H9 (cell line): ENCODE results near the gene INSRR. TPM values are rescaled to one million over a fixed set of nuclear protein-coding genes. Genes with fewer than 3 reads are reported as not detected.

Source experiments
- DNase-seq: peaks from one replicate; pipeline ENCODE4 v3.0.0-alpha.2; 2017
- H2AFZ ChIP-seq: one replicate; pipeline ENCODE4 v1.6.1; 2013; ENCODE audit warnings: mild to moderate bottlenecking, low read length, control low read depth, moderate library complexity
- H2AK5ac ChIP-seq: 2 replicates; pipeline ENCODE4 v1.6.1; 2013; ENCODE audit warnings: low read length, control low read depth, mixed read lengths; ENCODE audit not compliant: insufficient read length
- H2BK120ac ChIP-seq: one replicate; pipeline ENCODE4 v1.6.1; 2013; ENCODE audit warnings: low read depth, mild to moderate bottlenecking, low read length, control low read depth, inconsistent platforms; ENCODE audit not compliant: poor library complexity, severe bottlenecking
- H2BK12ac ChIP-seq: 2 replicates; pipeline ENCODE4 v1.6.1; 2013; ENCODE audit warnings: low read length, control low read depth, mixed read lengths, low read depth; ENCODE audit not compliant: insufficient read length
- H2BK15ac ChIP-seq: 2 replicates; pipeline ENCODE4 v1.6.1; 2013; ENCODE audit warnings: low read depth, low read length, control low read depth
- H2BK20ac ChIP-seq: one replicate; pipeline ENCODE4 v1.6.1; 2013; ENCODE audit warnings: low read depth, mild to moderate bottlenecking, low read length, control low read depth, inconsistent platforms; ENCODE audit not compliant: poor library complexity, severe bottlenecking
- H2BK5ac ChIP-seq: 2 replicates; pipeline ENCODE4 v1.6.1; 2013; ENCODE audit warnings: low read length, control low read depth, mixed read lengths; ENCODE audit not compliant: insufficient read length
- H3K14ac ChIP-seq: 2 replicates; pipeline ENCODE4 v1.6.1; 2013; ENCODE audit warnings: low read length, control low read depth; ENCODE audit not compliant: insufficient read depth
- H3K18ac ChIP-seq: 2 replicates; pipeline ENCODE4 v1.6.1; 2013; ENCODE audit warnings: low read depth, mild to moderate bottlenecking, mixed read lengths, low read length, control low read depth; ENCODE audit not compliant: insufficient read length
- H3K23ac ChIP-seq: 2 replicates; pipeline ENCODE4 v1.6.1; 2013; ENCODE audit warnings: low read length, control low read depth, mixed read lengths, low read depth; ENCODE audit not compliant: insufficient read length
- H3K23me2 ChIP-seq: 2 replicates; pipeline ENCODE4 v1.6.1; 2013; ENCODE audit warnings: low read depth, mild to moderate bottlenecking, mixed read lengths, low read length, control low read depth; ENCODE audit not compliant: insufficient read length, poor library complexity, severe bottlenecking
- H3K27ac ChIP-seq: 2 replicates; pipeline ENCODE4 v1.5.1; 2013; ENCODE audit warnings: low read length, control low read depth, mixed read lengths, low read depth; ENCODE audit not compliant: insufficient read length
- H3K27me3 ChIP-seq: 2 replicates; pipeline ENCODE4 v1.6.1; 2013; ENCODE audit warnings: low read length, control low read depth, inconsistent platforms; ENCODE audit not compliant: insufficient read depth
- H3K4ac ChIP-seq: 2 replicates; pipeline ENCODE4 v1.6.1; 2013; ENCODE audit warnings: low read depth, mild to moderate bottlenecking, control low read depth, inconsistent platforms, low read length, moderate library complexity
- H3K4me1 ChIP-seq: 2 replicates; pipeline ENCODE4 v1.6.1; 2013; ENCODE audit warnings: low read length, control low read depth, inconsistent platforms; ENCODE audit not compliant: insufficient read depth
- H3K4me2 ChIP-seq: 2 replicates; pipeline ENCODE4 v1.6.1; 2013; ENCODE audit warnings: low read length, control low read depth, mixed read lengths; ENCODE audit not compliant: insufficient read length, insufficient read depth
- H3K56ac ChIP-seq: 2 replicates; pipeline ENCODE4 v1.6.1; 2013; ENCODE audit warnings: low read depth, mild to moderate bottlenecking, mixed read lengths, low read length, control low read depth; ENCODE audit not compliant: insufficient read length
- H3K79me1 ChIP-seq: 2 replicates; pipeline ENCODE4 v1.6.1; 2013; ENCODE audit warnings: low read depth, mild to moderate bottlenecking, moderate library complexity, low read length, control low read depth, inconsistent platforms; ENCODE audit not compliant: insufficient read depth, poor library complexity, severe bottlenecking
- H3K79me2 ChIP-seq: 2 replicates; pipeline ENCODE4 v1.6.1; 2013; ENCODE audit warnings: low read length, control low read depth, inconsistent platforms; ENCODE audit not compliant: insufficient read depth
- H3K9ac ChIP-seq: 2 replicates; pipeline ENCODE4 v1.6.1; 2013; ENCODE audit warnings: low read length, control low read depth, mixed read lengths; ENCODE audit not compliant: insufficient read length; ENCODE audit errors: extremely low read depth
- H3K9me3 ChIP-seq: one replicate; pipeline ENCODE4 v1.6.1; 2013; ENCODE audit warnings: low read depth, low read length, inconsistent platforms; ENCODE audit not compliant: control insufficient read depth
- H3T11ph ChIP-seq: one replicate; pipeline ENCODE4 v1.6.1; 2013; ENCODE audit warnings: mild to moderate bottlenecking, low read length, control low read depth, inconsistent platforms
- H4K20me1 ChIP-seq: one replicate; pipeline ENCODE4 v1.6.1; 2013; ENCODE audit not compliant: control insufficient read depth, insufficient read length, insufficient read depth
- H4K5ac ChIP-seq: 2 replicates; pipeline ENCODE4 v1.6.1; 2013; ENCODE audit warnings: low read depth, mild to moderate bottlenecking, mixed read lengths, low read length, control low read depth; ENCODE audit not compliant: insufficient read length
- H4K8ac ChIP-seq: replicated peaks from 2 replicates; pipeline ENCODE4 v1.6.1; 2013; ENCODE audit warnings: low read length, control low read depth, mixed read lengths, low read depth; ENCODE audit not compliant: insufficient read length
- H4K91ac ChIP-seq: 2 replicates; pipeline ENCODE4 v1.6.1; 2013; ENCODE audit warnings: low read depth, mild to moderate bottlenecking, moderate library complexity, mixed read lengths, low read length, control low read depth; ENCODE audit not compliant: insufficient read length
- H3K27ac Mint-ChIP-seq, 3 experiments: 2 replicates in 2 of 3; 3 replicates in 1 of 3; pipeline ENCODE4 v1.8.0; 2020 to 2021; ENCODE audit warnings: mixed read lengths in 3 of 3, mild to moderate bottlenecking in 1 of 3, moderate library complexity in 1 of 3
- H3K27me3 Mint-ChIP-seq: 2 replicates; pipeline ENCODE4 v1.8.0; 2021; ENCODE audit warnings: low read depth, mild to moderate bottlenecking, moderate library complexity, mixed read lengths
- H3K36me3 Mint-ChIP-seq, 3 experiments: 2 replicates in 2 of 3; 3 replicates in 1 of 3; pipeline ENCODE4 v1.8.0; 2020 to 2021; ENCODE audit warnings: low read depth in 3 of 3, mixed read lengths in 3 of 3; ENCODE audit not compliant: insufficient read depth in 1 of 3
- H3K4me1 Mint-ChIP-seq, 2 experiments: 2 replicates each; pipeline ENCODE4 v1.8.0; 2020; ENCODE audit warnings: mixed read lengths in 2 of 2
- H3K4me3 Mint-ChIP-seq, 2 experiments: 2 replicates in 1 of 2; 3 replicates in 1 of 2; pipeline ENCODE4 v1.8.0; 2020 to 2021; ENCODE audit warnings: mild to moderate bottlenecking in 2 of 2, mixed read lengths in 2 of 2, moderate library complexity in 1 of 2
- H3K9me3 Mint-ChIP-seq, 2 experiments: 2 replicates in 1 of 2; 3 replicates in 1 of 2; pipeline ENCODE4 v1.8.0; 2020; ENCODE audit warnings: mild to moderate bottlenecking in 2 of 2, mixed read lengths in 2 of 2, moderate library complexity in 1 of 2
- WGBS: extraction: QIAGEN DNeasy Blood & Tissue Kit; methylation state at CpG from one replicate; pipeline ENCODE4 v1.1.7; 2013; ENCODE audit warnings: missing lambda C conversion rate, low lambda C conversion rate, mixed read lengths; ENCODE audit not compliant: insufficient read length; ENCODE audit errors: extremely low coverage; 5-methylcytosine and 5-hydroxymethylcytosine counted together
- total RNA-seq: library from RNA; stranded (reverse); gene quantifications from 2 replicates; pipeline ENCODE4 v1.2.1, GENCODE V29; 2021
- TF ChIP-seq, protein P1 (sequence below): fragments of 200-600 bp; sonication (generic); conservative IDR thresholded peaks from 3 replicates; pipeline ENCODE4 v1.8.0; 2021; ENCODE audit warnings: antibody characterized with exemption, mild to moderate bottlenecking

Gene INSRR
- total RNA-seq, 1 experiment from 2014 or later = not detected

DNA sequence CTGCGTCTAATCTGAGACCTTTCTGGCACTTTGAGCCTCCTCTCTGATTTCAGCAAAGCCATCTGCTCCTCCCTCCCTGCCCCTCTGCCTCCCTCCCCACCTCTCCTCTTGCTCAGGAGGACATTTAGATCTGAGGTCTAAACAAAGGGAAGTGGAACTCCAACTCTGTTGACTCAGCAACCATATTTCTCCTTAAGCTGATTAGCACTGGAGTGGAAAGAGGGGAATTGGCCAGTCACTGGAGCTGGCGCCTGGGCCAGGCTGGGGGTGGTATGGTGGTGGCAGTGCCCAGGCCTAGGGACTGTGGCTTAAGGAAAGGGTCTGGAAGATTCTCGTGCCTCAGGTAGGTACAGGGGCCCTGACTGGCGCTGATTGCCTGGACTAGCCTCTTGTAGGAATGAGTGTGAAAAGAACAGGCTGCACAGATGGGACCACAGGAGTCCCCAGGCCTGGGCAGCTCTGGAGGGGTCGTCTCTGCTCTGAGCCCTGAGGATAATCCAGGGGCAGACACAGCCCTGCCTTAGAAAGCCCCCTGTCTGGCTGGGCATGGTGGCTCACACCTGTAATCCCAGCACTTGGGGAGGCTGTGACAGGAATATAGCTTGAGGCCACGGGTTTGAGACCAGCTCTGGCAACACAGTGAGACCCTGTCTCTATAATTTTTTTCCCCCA, 54.2 kb downstream of the INSRR start:
- Histone ChIP-seq H3K79me1 (no peaks in the 10 kb centered on the region), H3K27me3 (no peaks in the 10 kb centered on the region; the same call in 1 of the 2 replicates), H3K4me1 (no peaks in the 10 kb centered on the region; the same call in 1 of the 2 replicates), H3K9ac (no peak overlapping the region), H4K8ac (no peak overlapping the region), H2AFZ (no peak overlapping the region), H2BK20ac (no peak overlapping the region), H3K9me3 (no peaks in the 10 kb centered on the region), H2BK12ac (no peak overlapping the region), H3K4me2 (no peak overlapping the region), H2BK15ac (no peak overlapping the region), H3K23ac (no peak overlapping the region), H2AK5ac (no peak overlapping the region), H3K27ac (no peak overlapping the region), H3K23me2 (no peaks in the 10 kb centered on the region), H3K4ac (no peak overlapping the region), H4K20me1 (no peaks in the 10 kb centered on the region), H3K79me2 (no peaks in the 10 kb centered on the region), H4K91ac (no peak overlapping the region), H4K5ac (no peak overlapping the region), H3K56ac (no peak overlapping the region), H3T11ph (no peak overlapping the region), H2BK5ac (no peak overlapping the region), H2BK120ac (no peak overlapping the region), H3K18ac (no peak overlapping the region), H3K14ac (no peak overlapping the region)
- peaks cover 3% of the 10 kb centered on the region for H3K27me3 Mint-ChIP-seq
- peaks cover 3 to 22% (median 16%) of the 10 kb centered on the region in 3 experiments; a peak in 6 of 7 replicates for H3K36me3 Mint-ChIP-seq
- no peaks in the 10 kb centered on the region for H3K9me3 Mint-ChIP-seq
- TF ChIP-seq, protein P1, sequence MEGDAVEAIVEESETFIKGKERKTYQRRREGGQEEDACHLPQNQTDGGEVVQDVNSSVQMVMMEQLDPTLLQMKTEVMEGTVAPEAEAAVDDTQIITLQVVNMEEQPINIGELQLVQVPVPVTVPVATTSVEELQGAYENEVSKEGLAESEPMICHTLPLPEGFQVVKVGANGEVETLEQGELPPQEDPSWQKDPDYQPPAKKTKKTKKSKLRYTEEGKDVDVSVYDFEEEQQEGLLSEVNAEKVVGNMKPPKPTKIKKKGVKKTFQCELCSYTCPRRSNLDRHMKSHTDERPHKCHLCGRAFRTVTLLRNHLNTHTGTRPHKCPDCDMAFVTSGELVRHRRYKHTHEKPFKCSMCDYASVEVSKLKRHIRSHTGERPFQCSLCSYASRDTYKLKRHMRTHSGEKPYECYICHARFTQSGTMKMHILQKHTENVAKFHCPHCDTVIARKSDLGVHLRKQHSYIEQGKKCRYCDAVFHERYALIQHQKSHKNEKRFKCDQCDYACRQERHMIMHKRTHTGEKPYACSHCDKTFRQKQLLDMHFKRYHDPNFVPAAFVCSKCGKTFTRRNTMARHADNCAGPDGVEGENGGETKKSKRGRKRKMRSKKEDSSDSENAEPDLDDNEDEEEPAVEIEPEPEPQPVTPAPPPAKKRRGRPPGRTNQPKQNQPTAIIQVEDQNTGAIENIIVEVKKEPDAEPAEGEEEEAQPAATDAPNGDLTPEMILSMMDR = no peak
- no peak overlapping the region; a peak in 1 of 7 replicates for H3K27ac Mint-ChIP-seq
- DNase-seq = no peak
- no peak overlapping the region for H3K4me3 Mint-ChIP-seq
- H3K4me1 Mint-ChIP-seq = peaks cover 2 to 18% of the 10 kb centered on the region in 2 experiments
- WGBS = no CpG with 5 or more reads among the region's 6 CpGs
